Mucosa of rectum (tissue), 2 donors: ENCODE results near the gene C2CD2.

Source experiments
- H3K27ac ChIP-seq, 2 donors: one replicate each; pipeline ENCODE4 v1.7.0; 2013; ENCODE audit warnings: inconsistent platforms in 2 of 2, low read depth in 2 of 2, low read length in 2 of 2
- H3K27me3 ChIP-seq, 2 donors: one replicate each; pipeline ENCODE4 v1.7.0; 2013; ENCODE audit warnings: low read length in 2 of 2; ENCODE audit not compliant: control insufficient read depth in 2 of 2, insufficient read depth in 2 of 2
- H3K36me3 ChIP-seq, 2 donors: one replicate each; pipeline ENCODE4 v1.7.0; 2013; ENCODE audit warnings: low read length in 2 of 2; ENCODE audit not compliant: control insufficient read depth in 2 of 2, insufficient read depth in 2 of 2
- H3K4me1 ChIP-seq, 2 donors: one replicate each; pipeline ENCODE4 v1.7.0; 2013; ENCODE audit warnings: low read length in 2 of 2, mild to moderate bottlenecking in 1 of 2; ENCODE audit not compliant: control insufficient read depth in 2 of 2, insufficient read depth in 2 of 2
- H3K4me3 ChIP-seq, 2 donors: one replicate each; pipeline ENCODE4 v1.7.0; 2013; ENCODE audit warnings: low read length in 2 of 2
- H3K9ac ChIP-seq, 2 donors: one replicate each; pipeline ENCODE4 v1.7.0; 2013; ENCODE audit warnings: low read length in 2 of 2, low read depth in 1 of 2, mild to moderate bottlenecking in 1 of 2
- H3K9me3 ChIP-seq, 2 donors: one replicate each; pipeline ENCODE4 v1.7.0; 2013; ENCODE audit warnings: low read length in 2 of 2; ENCODE audit not compliant: control insufficient read depth in 2 of 2
- donor health status: healthy.
- donor health status: Normal muscosa, but diverticular disease.

The C2CD2 gene

GRCh38 chr21:41991659-41992058 lies 37.8 kb upstream of the C2CD2 start:
- Histone ChIP-seq H3K36me3 (peaks cover 26 to 36% of the 10 kb centered on the region in 2 donors), H3K27me3 (no peaks in the 10 kb centered on the region), H3K9ac (no peak overlapping the region), H3K4me3 (no peak overlapping the region), H3K27ac (no peak overlapping the region), H3K4me1 (no peaks in the 10 kb centered on the region), H3K9me3 (no peaks in the 10 kb centered on the region)

GRCh38 chr21:41989698-41990097 lies 35.9 kb upstream of the C2CD2 start:
- Histone ChIP-seq H3K36me3 (peaks cover 26 to 36% of the 10 kb centered on the region in 2 donors), H3K27me3 (no peaks in the 10 kb centered on the region), H3K9ac (no peak overlapping the region), H3K4me3 (no peak overlapping the region), H3K4me1 (no peaks in the 10 kb centered on the region), H3K27ac (no peak overlapping the region), H3K9me3 (no peaks in the 10 kb centered on the region)

- Histone ChIP-seq H3K4me3 (no peak overlapping the region), H3K27me3 (no peaks in the 10 kb centered on the region), H3K27ac (no peak overlapping the region)
These were observed 33.5 kb upstream of the C2CD2 start for GRCh38 chr21:41987310-41987709.

GRCh38 chr21:41985662-41986416 lies 32.0 kb upstream of the C2CD2 start:
- Histone ChIP-seq H3K36me3 (peaks cover 0 to 5% of the 10 kb centered on the region in 2 donors), H3K9ac (no peak overlapping the region), H3K27me3 (no peaks in the 10 kb centered on the region), H3K9me3 (no peaks in the 10 kb centered on the region), H3K4me1 (no peaks in the 10 kb centered on the region), H3K27ac (no peak overlapping the region), H3K4me3 (no peak overlapping the region)

More at GRCh38 chr21:41987310-41987709, 33.5 kb upstream of the C2CD2 start:
- Histone ChIP-seq H3K9ac (no peak overlapping the region), H3K9me3 (no peaks in the 10 kb centered on the region), H3K36me3 (peaks cover 11 to 20% of the 10 kb centered on the region in 2 donors), H3K4me1 (no peaks in the 10 kb centered on the region)

GRCh38 chr21:41983229-41983628 lies 29.4 kb upstream of the C2CD2 start:
- H3K4me1 ChIP-seq: no peaks in the 10 kb centered on the region
- no peak overlapping the region for H3K27ac ChIP-seq
- H3K36me3 ChIP-seq: no peaks in the 10 kb centered on the region
- H3K9me3 ChIP-seq: no peaks in the 10 kb centered on the region
- H3K4me3 ChIP-seq: no peak overlapping the region
- H3K27me3 ChIP-seq: no peaks in the 10 kb centered on the region
- no peak overlapping the region for H3K9ac ChIP-seq

GRCh38 chr21:41980561-41980960 lies 26.7 kb upstream of the C2CD2 start:
- no peak overlapping the region for H3K4me3 ChIP-seq
- H3K27me3 ChIP-seq: no peaks in the 10 kb centered on the region
- no peak overlapping the region for H3K27ac ChIP-seq
- no peaks in the 10 kb centered on the region for H3K9me3 ChIP-seq
- no peaks in the 10 kb centered on the region for H3K4me1 ChIP-seq
- no peaks in the 10 kb centered on the region for H3K36me3 ChIP-seq
- no peak overlapping the region for H3K9ac ChIP-seq

GRCh38 chr21:41979751-41980369 lies 26.0 kb upstream of the C2CD2 start:
- Histone ChIP-seq H3K4me1 (no peaks in the 10 kb centered on the region), H3K4me3 (no peak overlapping the region), H3K9me3 (no peaks in the 10 kb centered on the region), H3K9ac (no peak overlapping the region), H3K36me3 (no peaks in the 10 kb centered on the region), H3K27ac (no peak overlapping the region), H3K27me3 (no peaks in the 10 kb centered on the region)

- no peaks in the 10 kb centered on the region for H3K36me3 ChIP-seq
- H3K4me1 ChIP-seq: peaks cover under 1 to 1% of the 10 kb centered on the region in 2 donors
- no peaks in the 10 kb centered on the region for H3K27me3 ChIP-seq
- no peak overlapping the region for H3K27ac ChIP-seq
- no peak overlapping the region for H3K9ac ChIP-seq
- H3K9me3 ChIP-seq: no peaks in the 10 kb centered on the region
- H3K4me3 ChIP-seq: no peak overlapping the region
These were observed 25.5 kb upstream of the C2CD2 start for GRCh38 chr21:41979335-41979734.

GRCh38 chr21:41977034-41977950 lies 23.5 kb upstream of the C2CD2 start:
- H3K36me3 ChIP-seq: no peaks in the 10 kb centered on the region

GRCh38 chr21:41976611-41977010 lies 22.8 kb upstream of the C2CD2 start:
- Histone ChIP-seq H3K27ac (no peak overlapping the region), H3K9me3 (no peaks in the 10 kb centered on the region), H3K27me3 (no peaks in the 10 kb centered on the region), H3K4me3 (no peak overlapping the region), H3K36me3 (no peaks in the 10 kb centered on the region), H3K4me1 (peaks cover 11 to 12% of the 10 kb centered on the region in 2 donors), H3K9ac (no peak overlapping the region)

More at GRCh38 chr21:41977034-41977950, 23.5 kb upstream of the C2CD2 start:
- H3K9me3 ChIP-seq: no peaks in the 10 kb centered on the region
- H3K4me1 ChIP-seq: peaks cover 11 to 12% of the 10 kb centered on the region in 2 donors
- no peak overlapping the region for H3K27ac ChIP-seq
- no peak overlapping the region for H3K4me3 ChIP-seq
- H3K9ac ChIP-seq: no peak overlapping the region
- H3K27me3 ChIP-seq: no peaks in the 10 kb centered on the region
